HG02610 (cell line): Measurements from ENCODE around the gene CDK3.
"Not testable (repeated sequence)": the region's sequence is repeated elsewhere in the genome, so short reads cannot be mapped to it uniquely, and the experiment has no call there.

Experiments used
- ATAC-seq: cut with Tn5 transposase; IDR thresholded peaks from one replicate; pipeline ENCODE4 v1.9.1; 2021; ENCODE audit warnings: mild to moderate bottlenecking, moderate library complexity; ENCODE audit not compliant: unreplicated experiment

The CDK3 gene

GRCh38 chr17:76036497-76037261, 36.0 kb downstream of the CDK3 start:
- ATAC-seq = no peak

DNA sequence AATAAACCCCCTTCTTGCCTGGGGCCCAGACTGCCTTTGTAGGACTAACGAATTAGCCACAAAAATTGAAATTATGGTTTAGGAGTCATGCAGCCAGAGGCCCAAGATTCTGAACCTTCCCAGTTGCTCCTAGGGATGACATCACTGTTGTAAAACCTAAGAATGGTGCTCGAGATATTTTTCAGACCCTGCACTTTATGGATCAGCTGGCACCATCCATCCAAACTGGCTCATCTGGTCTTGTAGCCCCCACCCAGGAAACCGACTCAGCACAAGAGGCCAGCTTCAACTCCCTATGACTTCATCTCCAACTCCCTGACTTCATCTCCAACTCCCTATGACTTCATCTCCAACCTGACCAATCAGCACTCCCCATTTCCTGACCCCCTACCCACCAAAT, 37.4 kb downstream of the CDK3 start:
- ATAC-seq = no peak

- ATAC-seq = no peak
These were observed 38.5 kb downstream of the CDK3 start for GRCh38 chr17:76039121-76039520.

- no peak for ATAC-seq
These were observed 39.7 kb downstream of the CDK3 start for GRCh38 chr17:76040376-76040775.

DNA sequence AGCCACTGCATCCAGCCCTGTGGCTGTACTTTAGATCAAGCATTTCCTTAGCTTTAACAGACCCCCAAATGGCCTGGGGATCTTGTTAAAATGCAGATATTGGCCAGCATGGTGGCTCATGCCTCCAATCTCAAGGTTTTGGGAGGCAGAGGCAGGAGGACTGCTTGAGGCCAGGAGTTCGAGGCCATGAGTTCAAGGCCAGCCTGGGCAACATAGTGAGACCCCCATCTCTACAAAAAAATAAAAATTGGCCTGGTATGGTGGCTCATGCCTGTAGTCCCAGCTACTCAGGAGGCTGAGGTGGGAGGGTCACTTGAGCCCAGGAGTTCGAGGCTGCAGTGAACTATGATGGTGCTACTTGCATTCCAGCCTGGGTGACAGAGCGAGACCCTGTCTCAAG, 42.2 kb downstream of the CDK3 start:
- not testable (repeated sequence) for ATAC-seq

- not testable (repeated sequence) for ATAC-seq
These were observed 43.9 kb downstream of the CDK3 start for GRCh38 chr17:76044475-76045007.

DNA sequence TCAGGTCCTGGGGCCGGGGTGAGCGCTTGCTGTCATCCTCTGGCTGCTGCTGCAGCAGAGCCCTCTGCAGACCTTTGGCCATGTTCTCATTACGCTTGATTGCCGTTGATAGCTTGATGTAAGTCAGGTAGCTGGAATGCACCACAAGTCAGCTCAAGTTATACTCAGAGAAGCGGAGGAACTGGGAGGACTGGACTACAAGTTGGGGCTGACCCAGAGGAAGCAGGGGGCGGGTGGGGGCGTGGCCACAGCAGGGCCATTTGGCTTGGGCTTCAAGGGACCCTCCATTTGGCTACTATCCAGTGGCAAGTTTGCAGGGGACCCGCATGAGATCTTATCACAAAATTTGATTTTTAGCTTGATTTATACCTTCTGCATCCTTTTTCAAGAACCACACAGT, 45.4 kb downstream of the CDK3 start:
- ATAC-seq = no peak

- no peak for ATAC-seq
These were observed 47.5 kb downstream of the CDK3 start for GRCh38 chr17:76048025-76048605.

GRCh38 chr17:76048711-76049110, 48.1 kb downstream of the CDK3 start:
- no peak for ATAC-seq

GRCh38 chr17:76049239-76049638, 48.6 kb downstream of the CDK3 start:
- no peak for ATAC-seq

DNA sequence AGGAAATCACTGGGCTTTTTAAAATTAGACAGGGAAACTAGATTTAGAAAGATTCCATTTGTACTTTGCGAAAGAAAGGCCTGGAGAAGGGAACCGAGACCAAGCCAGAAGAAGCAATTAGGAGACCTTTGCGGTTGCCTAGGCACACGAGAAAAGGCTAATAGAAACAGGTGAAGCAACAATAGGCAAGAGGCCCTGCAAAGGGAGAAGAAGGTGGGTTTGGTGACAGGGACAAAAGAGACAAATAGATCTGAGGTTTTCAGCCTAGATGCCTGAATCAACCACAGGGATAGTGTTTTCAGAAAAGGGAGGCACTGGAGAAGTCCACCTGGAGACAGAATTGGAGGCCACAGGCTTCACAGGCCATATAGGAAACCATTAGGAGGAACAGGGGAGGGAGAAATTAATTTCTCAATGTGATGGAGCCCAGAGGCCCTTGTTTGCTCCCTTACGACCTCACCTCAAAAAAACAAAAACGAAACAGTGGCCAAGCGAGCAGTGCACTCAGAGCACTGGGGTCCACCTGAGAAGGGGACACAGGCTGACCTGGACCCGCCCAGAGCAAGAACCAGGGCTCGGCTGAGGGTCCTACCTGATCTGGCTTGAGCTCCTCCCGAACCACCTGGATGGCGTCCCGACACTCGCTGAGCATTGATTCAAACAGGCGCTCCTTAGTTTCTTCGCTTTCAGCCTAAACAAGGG, 49.3 kb downstream of the CDK3 start:
- no peak for ATAC-seq

GRCh38 chr17:76050538-76051467, 50.1 kb downstream of the CDK3 start:
- ATAC-seq = no peak

DNA sequence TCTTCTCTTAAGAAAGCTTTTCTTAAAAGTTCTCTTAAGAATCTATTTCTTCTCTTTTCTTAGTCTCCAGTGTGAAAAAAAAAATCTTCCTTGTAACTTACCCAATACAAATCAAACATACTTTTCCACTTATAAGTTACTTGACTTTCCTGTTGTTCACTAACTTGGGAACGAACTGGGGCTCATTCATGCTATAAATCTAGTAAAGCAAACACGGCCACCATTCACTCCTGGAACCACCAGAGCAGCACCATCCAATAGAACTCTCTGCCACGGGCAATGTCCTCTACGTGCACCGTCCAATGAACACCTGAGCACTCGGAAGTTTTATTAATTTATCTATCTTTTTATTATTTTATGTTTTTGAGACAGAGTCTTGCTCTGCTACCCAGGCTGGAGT, 50.9 kb downstream of the CDK3 start:
- no peak for ATAC-seq

GRCh38 chr17:76053246-76054111, 52.8 kb downstream of the CDK3 start:
- ATAC-seq = no peak

GRCh38 chr17:76054112-76054476, 53.4 kb downstream of the CDK3 start:
- no peak for ATAC-seq
